Femur (tissue), 1 donor: ENCODE measurements around the gene C1orf56.

Experiments used
- DNase-seq: peaks from one replicate; pipeline ENCODE4 v3.0.0-alpha.2; 2017

Gene C1orf56

GRCh38 chr1:151026460-151026859 is 21.1 kb upstream of the C1orf56 start:
- no peak for DNase-seq

- DNase-seq: no peak
These were observed 15.4 kb upstream of the C1orf56 start for GRCh38 chr1:151032164-151032563.

- DNase-seq: no peak
These were observed 12.4 kb upstream of the C1orf56 start for GRCh38 chr1:151035167-151035566.

- no peak for DNase-seq
These were observed 11.2 kb upstream of the C1orf56 start, which contains the start of gene BNIPL for GRCh38 chr1:151036356-151036755. Gene BNIPL (plus strand): TSS chr1:151036586. CDS start chr1:151036726, 140 bp downstream.

GRCh38 chr1:151037032-151037431 is 10.5 kb upstream of the C1orf56 start:
- no peak for DNase-seq

GRCh38 chr1:151039521-151039920 is 8.0 kb upstream of the C1orf56 start:
- DNase-seq: no peak

- DNase-seq: no peak
These were observed 4.4 kb upstream of the C1orf56 start for GRCh38 chr1:151043163-151043562.

GRCh38 chr1:151047925-151048644 is 534 bp downstream of the C1orf56 start:
- DNase-seq: peak; percentile 81

- no peak for DNase-seq
These were observed 1.1 kb downstream of the C1orf56 start for GRCh38 chr1:151048645-151049032.

GRCh38 chr1:151049458-151049857 is 1.9 kb downstream of the C1orf56 start:
- DNase-seq: no peak

GRCh38 chr1:151050051-151050688 is 2.6 kb downstream of the C1orf56 start:
- no peak for DNase-seq

GRCh38 chr1:151051356-151052009 is 3.9 kb downstream of the C1orf56 start:
- no peak for DNase-seq

- DNase-seq: no peak
These were observed 7.5 kb downstream of the C1orf56 start for GRCh38 chr1:151054971-151055547.

- no peak for DNase-seq
These were observed 8.0 kb downstream of the C1orf56 start for GRCh38 chr1:151055581-151055980.

GRCh38 chr1:151056149-151056548 is 8.6 kb downstream of the C1orf56 start:
- DNase-seq: no peak

- peak; percentile 74 for DNase-seq
These were observed 11.1 kb downstream of the C1orf56 start for GRCh38 chr1:151058692-151059091.

- peak; percentile 92 for DNase-seq
These were observed 11.8 kb downstream of the C1orf56 start, which contains the start of gene CDC42SE1 for GRCh38 chr1:151059109-151060006. Gene CDC42SE1 (minus strand): TSS chr1:151059622. CDS start chr1:151055730, 3,892 bp downstream.

- peak; percentile 88 for DNase-seq
These were observed 12.6 kb downstream of the C1orf56 start, which contains the start of gene MLLT11 for GRCh38 chr1:151060007-151060656. Gene MLLT11 (plus strand): TSS chr1:151060397. CDS start chr1:151067225, 6,828 bp downstream.

GRCh38 chr1:151060657-151061421 is 13.3 kb downstream of the C1orf56 start:
- DNase-seq: no peak

- DNase-seq: no peak
These were observed 14.2 kb downstream of the C1orf56 start for GRCh38 chr1:151061704-151062103.
